ENCODE results near the gene THEM4.

The THEM4 gene

DNA sequence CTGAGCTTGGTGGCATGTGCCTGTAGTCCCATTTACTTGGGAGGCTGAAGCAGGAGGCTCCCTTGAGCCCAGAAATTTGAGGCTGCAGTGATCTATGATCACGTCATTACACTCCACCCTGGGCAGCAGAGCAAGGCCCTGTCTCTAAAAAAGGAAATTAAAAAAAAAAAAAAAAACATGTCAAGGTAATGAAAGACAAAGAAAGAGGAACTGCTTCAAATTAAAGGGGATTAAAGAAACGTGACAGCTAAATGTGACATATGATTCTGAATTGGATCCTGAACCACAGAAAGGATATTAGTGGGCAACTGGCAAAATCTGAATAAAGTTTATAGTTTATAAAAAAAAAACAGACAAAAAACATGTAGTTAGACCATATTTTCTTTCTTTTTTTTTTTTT, 65.9 kb downstream of the THEM4 start:
- intact Hi-C loops (cut with DNase I), result no loop called here
- DNase-seq, result no peak

DNA sequence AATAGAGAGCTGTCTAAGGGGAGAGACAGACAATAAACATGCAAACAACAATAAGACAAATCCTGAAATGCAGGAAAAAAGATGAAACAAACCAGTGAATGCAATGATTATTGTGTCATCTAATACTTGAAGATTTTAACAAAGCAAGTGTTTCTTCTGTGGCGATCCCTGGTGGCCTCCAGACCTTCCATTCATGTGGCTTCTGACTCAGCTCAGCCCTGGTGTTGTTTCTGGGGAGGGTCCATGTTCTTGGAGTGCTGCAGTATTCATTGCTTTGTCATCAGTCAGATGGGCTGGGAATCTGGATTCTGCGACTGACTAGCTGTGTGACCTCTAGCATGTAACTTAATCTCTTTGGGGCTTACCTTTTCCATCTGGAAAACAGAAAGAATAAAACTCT, 68.2 kb downstream of the THEM4 start:
- intact Hi-C loops (cut with DNase I), result no loop called here
- DNase-seq, result peak in 2 of 10 donors; percentile 23 to 59

DNA sequence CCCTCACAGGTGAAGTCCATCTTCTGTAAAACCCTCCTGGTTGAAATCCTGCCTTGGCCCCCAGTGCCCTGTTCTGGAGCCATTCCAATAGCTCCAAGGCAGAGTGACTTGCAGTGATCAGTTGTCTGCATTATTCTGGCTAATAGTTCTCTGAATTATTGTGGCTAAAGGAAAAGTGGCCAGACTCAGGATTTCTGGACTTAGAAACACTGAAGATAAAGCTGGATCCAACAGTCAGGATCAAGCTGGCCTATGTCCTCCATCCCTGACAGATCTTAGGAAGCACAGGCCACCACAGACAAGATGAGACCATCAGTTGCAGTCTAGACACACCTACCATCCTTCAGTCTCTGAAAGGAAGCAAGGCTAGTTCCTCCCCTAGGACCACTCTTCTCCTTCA, 68.9 kb downstream of the THEM4 start:
- no peak for DNase-seq
- intact Hi-C loops (cut with DNase I), result no loop called here

- intact Hi-C loops (cut with DNase I), result loop anchor here (1.0 to 10.0 kb wide), 3 partner anchors 49 to 305 kb away; partner anchors contain the start of genes MRPL9 and TDRKH
- peak; percentile 65 to 97 (median 82) for DNase-seq
Observed at GRCh38 chr1:151839457-151840403, 69.6 kb downstream of the THEM4 start, which contains the start of gene C2CD4D. TSS of gene C2CD4D (minus strand) at chr1:151839820. CDS start at chr1:151838989, 831 bp downstream.

GRCh38 chr1:151839082-151839412, 70.3 kb downstream of the THEM4 start:
- peak in 1 of 10 donors; percentile 62 for DNase-seq
- intact Hi-C loops (cut with DNase I), result loop anchor here (1.0 to 10.0 kb wide), 3 partner anchors 49 to 304 kb away; partner anchors contain the start of genes MRPL9 and TDRKH

- DNase-seq, result peak in 5 of 10 donors; percentile 21 to 86 (median 38)
- intact Hi-C loops (cut with DNase I), result loop anchor here (1.0 to 10.0 kb wide), 3 partner anchors 48 to 304 kb away; partner anchors contain the start of genes MRPL9 and TDRKH
Observed at GRCh38 chr1:151838222-151839081, 70.9 kb downstream of the THEM4 start.

GRCh38 chr1:151837884-151838221, 71.5 kb downstream of the THEM4 start:
- DNase-seq, result peak in 1 of 10 donors; percentile 70
- intact Hi-C loops (cut with DNase I), result loop anchor here (10.0 kb wide), 2 partner anchors 73 to 303 kb away; partner anchors contain the start of gene MRPL9

GRCh38 chr1:151837197-151837596, 72.1 kb downstream of the THEM4 start:
- intact Hi-C loops (cut with DNase I), result loop anchor here (10.0 kb wide), 2 partner anchors 72 to 302 kb away; partner anchors contain the start of gene MRPL9
- no peak for DNase-seq

DNA sequence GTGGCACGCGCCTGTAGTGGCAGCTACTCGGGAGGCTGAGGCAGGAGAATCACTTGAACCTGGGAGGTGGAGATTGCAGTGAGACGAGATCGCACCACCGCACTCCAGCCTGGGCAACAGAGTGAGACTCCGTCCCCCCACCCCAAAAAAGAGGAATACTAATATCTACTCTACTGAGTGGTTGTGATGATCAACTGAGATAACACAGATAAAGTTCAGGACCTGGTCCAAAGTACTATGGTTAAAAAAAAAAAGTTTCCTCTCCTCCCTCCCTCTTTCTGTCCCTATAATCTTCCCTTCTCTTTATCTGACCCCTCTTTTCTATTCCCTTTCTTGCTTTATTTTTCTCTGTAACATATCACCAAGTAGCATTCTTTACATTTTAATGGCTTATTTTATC, 73.7 kb downstream of the THEM4 start:
- intact Hi-C loops (cut with DNase I), result loop anchor here (10.0 kb wide), 2 partner anchors 71 to 301 kb away; partner anchors contain the start of gene MRPL9
- DNase-seq, result no peak

DNA sequence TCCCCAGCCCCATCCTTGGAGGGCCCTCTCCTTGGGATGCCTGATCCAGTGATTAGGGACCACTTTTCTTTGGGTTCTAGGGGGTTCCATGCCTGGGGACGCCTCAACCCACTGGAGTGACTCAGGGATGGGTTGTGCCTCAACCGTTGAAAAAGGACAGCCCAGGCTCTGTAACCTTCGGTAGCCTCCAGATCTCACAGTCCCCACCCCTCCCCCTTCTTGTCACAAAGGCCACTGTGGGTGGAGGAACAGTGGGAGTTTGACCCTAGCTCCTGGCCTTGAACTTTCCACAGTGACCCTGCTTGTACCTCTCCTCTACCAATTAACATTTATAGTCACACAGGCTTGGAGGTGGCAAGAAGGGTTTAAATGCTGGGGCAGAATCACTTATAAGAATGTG, 75.1 kb downstream of the THEM4 start:
- intact Hi-C loops (cut with DNase I), result loop anchor here (10.0 kb wide), 2 partner anchors 69 to 299 kb away; partner anchors contain the start of gene MRPL9
- DNase-seq, result peak in 1 of 10 donors; percentile 49

DNA sequence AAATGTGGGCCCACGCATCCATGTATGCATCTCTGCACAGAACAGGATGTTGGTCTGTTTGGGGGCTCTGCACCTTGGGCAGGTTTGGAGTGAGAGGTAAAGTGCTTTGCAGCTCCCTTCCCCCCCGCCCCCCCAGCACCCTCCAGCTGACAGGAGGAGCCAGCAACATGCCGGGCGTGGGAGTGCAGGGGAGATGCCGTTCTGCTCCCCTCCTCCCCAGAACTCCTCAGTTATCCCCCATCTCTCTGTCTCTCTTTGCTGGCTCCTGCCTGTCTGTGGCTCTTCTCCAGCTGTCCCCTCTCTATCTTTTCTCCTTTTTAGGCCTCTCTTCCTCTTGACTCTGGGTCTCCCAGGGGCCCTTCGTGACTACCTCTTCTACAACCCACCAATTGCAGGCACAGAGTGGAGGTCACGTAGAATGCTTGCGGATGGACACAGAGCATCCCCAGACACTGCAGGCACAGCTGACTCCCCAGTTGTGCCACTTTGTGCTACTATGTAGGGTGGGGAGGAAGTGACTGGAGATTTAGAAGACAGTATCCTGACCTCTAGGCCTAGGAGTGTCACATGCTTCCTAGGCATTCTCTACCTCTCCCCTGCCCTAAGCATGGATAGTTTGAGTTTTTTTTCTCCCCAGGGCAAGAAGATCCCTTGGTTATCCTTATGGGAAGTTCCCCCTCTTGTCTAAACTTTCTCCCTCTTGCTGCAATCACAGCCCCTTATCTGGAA, 76.0 kb downstream of the THEM4 start:
- peak in 1 of 10 donors; percentile 33 for DNase-seq
- intact Hi-C loops (cut with DNase I), result loop anchor here (10.0 kb wide), 2 partner anchors 69 to 299 kb away; partner anchors contain the start of gene MRPL9

GRCh38 chr1:151832318-151832980, 76.9 kb downstream of the THEM4 start:
- peak in 8 of 10 donors; percentile 21 to 90 (median 46) for DNase-seq
- intact Hi-C loops (cut with DNase I), result loop anchor here (10.0 kb wide), 2 partner anchors 68 to 298 kb away; partner anchors contain the start of gene MRPL9

DNA sequence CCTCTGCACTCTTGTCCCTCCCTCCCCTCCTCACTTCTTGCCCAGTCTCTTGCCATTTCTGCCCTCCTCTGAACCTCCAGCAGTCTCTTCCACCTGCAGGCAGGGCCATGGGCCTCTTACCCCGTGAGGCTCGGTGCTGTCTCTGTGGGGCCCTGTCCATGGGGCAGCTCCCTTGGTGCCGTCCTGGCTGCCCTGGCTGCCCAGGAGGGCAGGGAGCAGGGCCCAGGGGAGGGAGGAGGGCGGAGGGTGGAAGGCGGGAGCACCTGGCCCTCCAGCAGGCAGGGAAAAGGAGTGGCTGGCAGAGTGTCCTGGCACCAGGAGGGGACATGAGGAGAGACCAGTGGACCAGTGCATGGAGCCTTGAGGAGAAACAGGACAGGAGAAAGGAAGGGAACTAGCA, 77.7 kb downstream of the THEM4 start, which contains the start of gene RORC:
TSS of gene RORC (minus strand) at position 198 of the 400 bp plus-strand sequence. CDS start at position 160, 38 bp downstream.
- intact Hi-C loops (cut with DNase I), result loop anchor here (10.0 kb wide), 2 partner anchors 67 to 297 kb away; partner anchors contain the start of gene MRPL9
- DNase-seq, result peak in 1 of 10 donors; percentile 51

GRCh38 chr1:151831256-151831591, 78.1 kb downstream of the THEM4 start:
- intact Hi-C loops (cut with DNase I), result loop anchor here (10.0 kb wide), 2 partner anchors 66 to 296 kb away; partner anchors contain the start of gene MRPL9
- DNase-seq, result peak in 1 of 10 donors; percentile 15

- intact Hi-C loops (cut with DNase I), result loop anchor here (10.0 kb wide), 2 partner anchors 65 to 295 kb away; partner anchors contain the start of gene MRPL9
- peak in 1 of 10 donors; percentile 45 for DNase-seq
Observed at GRCh38 chr1:151830055-151830454, 79.3 kb downstream of the THEM4 start.

DNA sequence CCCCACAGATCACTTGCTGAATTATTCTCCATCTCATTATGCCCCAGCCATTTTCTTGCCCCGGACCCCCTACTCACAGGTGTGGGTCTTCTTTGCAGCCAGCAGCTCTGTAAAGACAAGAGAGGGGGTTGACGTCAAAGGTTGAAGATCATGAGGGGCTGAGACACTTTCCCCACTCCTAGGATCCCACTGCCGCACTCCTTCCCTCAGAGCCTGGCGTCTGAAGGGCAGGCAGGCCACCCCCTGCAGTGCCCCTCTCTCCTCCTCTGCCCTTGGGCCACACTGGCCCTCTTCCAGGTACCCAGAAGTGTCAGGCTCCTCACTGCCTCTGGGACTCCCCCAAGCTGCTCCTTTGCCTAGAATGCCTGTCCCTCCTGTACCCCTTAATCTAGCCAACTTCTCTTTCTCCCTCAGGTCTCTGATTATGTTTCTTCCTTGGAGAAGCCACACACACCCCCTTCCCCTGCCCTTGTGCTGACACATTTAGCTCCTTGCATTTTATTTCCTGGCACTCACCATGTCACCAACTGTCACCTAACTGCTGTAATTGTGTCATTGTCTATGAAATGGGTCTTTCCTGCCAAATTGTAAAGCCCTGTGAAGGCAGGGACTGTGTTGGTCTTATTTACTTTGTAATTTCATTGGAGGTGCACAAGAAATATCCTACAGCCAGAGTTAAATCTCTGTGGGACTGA, 79.8 kb downstream of the THEM4 start:
- peak in 1 of 10 donors; percentile 62 for DNase-seq
- intact Hi-C loops (cut with DNase I), result loop anchor here (10.0 kb wide), 2 partner anchors 65 to 295 kb away; partner anchors contain the start of gene MRPL9

GRCh38 chr1:151828921-151829320, 80.4 kb downstream of the THEM4 start:
- intact Hi-C loops (cut with DNase I), result no loop called here
- DNase-seq, result peak in 1 of 10 donors; percentile 82

DNA sequence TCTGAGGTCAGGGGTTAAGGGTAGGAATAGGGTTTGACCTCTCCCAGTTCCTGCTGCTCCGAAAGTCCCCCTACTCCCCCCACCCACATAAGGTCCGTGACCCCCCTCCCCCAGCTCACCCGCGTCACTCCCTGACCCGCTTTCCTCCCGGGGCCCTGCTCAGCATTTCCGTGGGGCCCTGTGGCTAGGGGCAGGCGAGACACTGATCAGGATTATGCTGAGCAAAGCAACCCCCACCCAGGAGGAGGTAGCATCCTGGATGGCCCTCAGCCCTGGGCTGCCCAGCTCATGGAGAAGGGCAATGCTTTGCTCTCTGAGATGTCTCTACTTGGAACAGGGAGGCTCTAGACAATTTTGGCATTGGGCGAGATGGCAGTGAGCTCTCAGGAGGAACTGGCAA, 81.5 kb downstream of the THEM4 start:
- DNase-seq, result no peak
- intact Hi-C loops (cut with DNase I), result no loop called here

Measured in posterior cingulate gyrus (tissue), 11 donors.